ENCODE results near the gene PLPP4.

The PLPP4 gene

DNA sequence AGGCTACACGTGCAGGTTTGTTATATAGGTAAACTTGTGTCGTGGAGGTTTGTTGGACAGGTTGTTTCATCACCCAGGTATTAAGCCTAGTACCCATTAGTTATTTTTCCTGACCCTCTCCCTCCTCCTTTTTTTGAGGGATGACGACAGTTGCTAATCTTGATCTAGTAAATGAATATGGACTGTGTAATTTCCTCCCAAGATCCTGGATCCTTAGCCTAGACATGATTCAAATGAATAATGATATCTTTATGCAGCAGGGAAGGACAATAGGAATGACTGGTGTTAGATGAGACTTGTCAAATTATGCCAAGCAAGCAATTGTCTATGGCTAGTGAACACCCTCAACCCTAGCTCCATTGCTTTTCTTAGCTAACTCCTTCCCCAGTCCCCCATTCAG lies 156.2 kb downstream of the PLPP4 start:
- no peak for DNase-seq (ENCODE audit: low read depth)
- TF ChIP-seq, protein P1, sequence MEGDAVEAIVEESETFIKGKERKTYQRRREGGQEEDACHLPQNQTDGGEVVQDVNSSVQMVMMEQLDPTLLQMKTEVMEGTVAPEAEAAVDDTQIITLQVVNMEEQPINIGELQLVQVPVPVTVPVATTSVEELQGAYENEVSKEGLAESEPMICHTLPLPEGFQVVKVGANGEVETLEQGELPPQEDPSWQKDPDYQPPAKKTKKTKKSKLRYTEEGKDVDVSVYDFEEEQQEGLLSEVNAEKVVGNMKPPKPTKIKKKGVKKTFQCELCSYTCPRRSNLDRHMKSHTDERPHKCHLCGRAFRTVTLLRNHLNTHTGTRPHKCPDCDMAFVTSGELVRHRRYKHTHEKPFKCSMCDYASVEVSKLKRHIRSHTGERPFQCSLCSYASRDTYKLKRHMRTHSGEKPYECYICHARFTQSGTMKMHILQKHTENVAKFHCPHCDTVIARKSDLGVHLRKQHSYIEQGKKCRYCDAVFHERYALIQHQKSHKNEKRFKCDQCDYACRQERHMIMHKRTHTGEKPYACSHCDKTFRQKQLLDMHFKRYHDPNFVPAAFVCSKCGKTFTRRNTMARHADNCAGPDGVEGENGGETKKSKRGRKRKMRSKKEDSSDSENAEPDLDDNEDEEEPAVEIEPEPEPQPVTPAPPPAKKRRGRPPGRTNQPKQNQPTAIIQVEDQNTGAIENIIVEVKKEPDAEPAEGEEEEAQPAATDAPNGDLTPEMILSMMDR (IDR thresholded peaks at IDR 0.05; ENCODE audit: insufficient read depth, low read depth, low read length, missing control alignments) = no peak
- no peak overlapping the region for H3K4me3 ChIP-seq (ENCODE audit: low read depth, low read length)

GRCh38 chr10:120614680-120615079 lies 157.7 kb downstream of the PLPP4 start:
- TF ChIP-seq, protein P1 (IDR thresholded peaks at IDR 0.05; ENCODE audit: insufficient read depth, low read depth, low read length, missing control alignments) = no peak
- DNase-seq (ENCODE audit: low read depth) = no peak
- no peak overlapping the region for H3K4me3 ChIP-seq (ENCODE audit: low read depth, low read length)

- no peak for DNase-seq (ENCODE audit: low read depth)
- no peak overlapping the region for H3K4me3 ChIP-seq (ENCODE audit: low read depth, low read length)
- TF ChIP-seq, protein P1 (IDR thresholded peaks at IDR 0.05; ENCODE audit: insufficient read depth, low read depth, low read length, missing control alignments) = no peak
Observed at GRCh38 chr10:120616311-120616911, 159.4 kb downstream of the PLPP4 start.

DNA sequence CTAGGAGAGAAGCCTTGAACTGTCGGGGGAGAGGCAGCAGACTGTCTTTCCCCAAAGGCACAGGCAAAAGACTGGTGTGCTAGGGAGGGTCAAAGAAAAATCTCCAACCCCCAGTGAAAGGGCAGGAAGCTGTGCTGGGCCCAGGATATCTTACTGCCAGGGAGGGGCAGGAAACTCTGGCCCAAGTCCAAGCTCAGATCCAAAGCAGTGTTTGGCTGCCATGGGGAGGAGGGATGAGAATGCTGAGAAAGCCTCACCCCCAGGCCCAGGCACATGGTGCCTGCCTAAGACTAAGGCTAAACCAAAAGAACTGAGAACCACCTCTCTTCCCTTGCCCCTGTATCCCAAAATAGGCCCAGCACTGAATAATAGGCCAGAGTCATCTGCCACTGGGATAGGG lies 171.2 kb downstream of the PLPP4 start:
- no peak for DNase-seq (ENCODE audit: low read depth)
- TF ChIP-seq, protein P1 (IDR thresholded peaks at IDR 0.05; ENCODE audit: insufficient read depth, low read depth, low read length, missing control alignments) = no peak
- H3K4me3 ChIP-seq (ENCODE audit: low read depth, low read length) = no peak overlapping the region

- no peak for DNase-seq (ENCODE audit: low read depth)
- TF ChIP-seq, protein P1 (IDR thresholded peaks at IDR 0.05; ENCODE audit: insufficient read depth, low read depth, low read length, missing control alignments) = no peak
- H3K4me3 ChIP-seq (ENCODE audit: low read depth, low read length) = no peak overlapping the region
Observed at GRCh38 chr10:120630266-120630665, 173.2 kb downstream of the PLPP4 start.

GRCh38 chr10:120632047-120632446 lies 175.0 kb downstream of the PLPP4 start:
- no peak for DNase-seq (ENCODE audit: low read depth)
- no peak overlapping the region for H3K4me3 ChIP-seq (ENCODE audit: low read depth, low read length)
- TF ChIP-seq, protein P1 (IDR thresholded peaks at IDR 0.05; ENCODE audit: insufficient read depth, low read depth, low read length, missing control alignments) = no peak

- TF ChIP-seq, protein P1 (IDR thresholded peaks at IDR 0.05; ENCODE audit: insufficient read depth, low read depth, low read length, missing control alignments) = no peak
- DNase-seq (ENCODE audit: low read depth) = no peak
- H3K4me3 ChIP-seq (ENCODE audit: low read depth, low read length) = no peak overlapping the region
Observed at GRCh38 chr10:120632942-120633341, 175.9 kb downstream of the PLPP4 start.
